ENCODE measurements around the gene IQCM. TPM values are rescaled to one million over a fixed set of nuclear protein-coding genes. Genes with fewer than 3 reads are reported as not detected.

Gene IQCM
- total RNA-seq, 1 donor from 2014 or later = not detected

GRCh38 chr4:149707862-149708261 lies 107.8 kb downstream of the IQCM start:
- H3K4me1 Mint-ChIP-seq = no peaks in the 10 kb centered on the region
- H3K27me3 Mint-ChIP-seq (ENCODE audit: low read depth) = no peaks in the 10 kb centered on the region
- no peaks in the 10 kb centered on the region for H3K36me3 Mint-ChIP-seq (ENCODE audit: low read depth)
- no peak overlapping the region for H3K4me3 Mint-ChIP-seq
- H3K27ac Mint-ChIP-seq (ENCODE audit: unreplicated experiment) = no peak overlapping the region
- H3K9me3 Mint-ChIP-seq = no peaks in the 10 kb centered on the region
- no peak for DNase-seq (ENCODE audit: low read depth, low spot score)
- TF ChIP-seq CTCF (conservative IDR thresholded peaks at IDR 0.05) = no peak

DNA sequence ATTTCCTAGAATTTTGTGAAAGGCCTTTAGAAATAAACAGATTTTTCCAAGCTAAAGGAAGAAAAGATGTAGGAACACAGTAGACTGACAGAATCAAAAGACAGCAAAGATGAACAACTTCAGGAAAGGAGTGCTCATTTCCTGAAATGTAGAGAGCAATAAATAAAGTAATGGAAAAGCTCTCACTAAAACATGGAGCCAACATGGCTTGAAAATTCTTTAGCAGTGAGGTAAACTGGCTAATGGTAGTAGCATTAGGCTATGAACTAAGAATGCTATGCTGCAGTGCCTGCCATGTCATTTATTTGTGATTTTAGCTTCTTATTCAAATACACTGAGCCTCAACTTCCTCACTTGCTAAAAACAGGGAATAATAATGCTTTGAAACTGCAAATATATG lies 108.7 kb downstream of the IQCM start:
- no peak overlapping the region for H3K27ac Mint-ChIP-seq (ENCODE audit: unreplicated experiment)
- H3K4me3 Mint-ChIP-seq = no peak overlapping the region

DNA sequence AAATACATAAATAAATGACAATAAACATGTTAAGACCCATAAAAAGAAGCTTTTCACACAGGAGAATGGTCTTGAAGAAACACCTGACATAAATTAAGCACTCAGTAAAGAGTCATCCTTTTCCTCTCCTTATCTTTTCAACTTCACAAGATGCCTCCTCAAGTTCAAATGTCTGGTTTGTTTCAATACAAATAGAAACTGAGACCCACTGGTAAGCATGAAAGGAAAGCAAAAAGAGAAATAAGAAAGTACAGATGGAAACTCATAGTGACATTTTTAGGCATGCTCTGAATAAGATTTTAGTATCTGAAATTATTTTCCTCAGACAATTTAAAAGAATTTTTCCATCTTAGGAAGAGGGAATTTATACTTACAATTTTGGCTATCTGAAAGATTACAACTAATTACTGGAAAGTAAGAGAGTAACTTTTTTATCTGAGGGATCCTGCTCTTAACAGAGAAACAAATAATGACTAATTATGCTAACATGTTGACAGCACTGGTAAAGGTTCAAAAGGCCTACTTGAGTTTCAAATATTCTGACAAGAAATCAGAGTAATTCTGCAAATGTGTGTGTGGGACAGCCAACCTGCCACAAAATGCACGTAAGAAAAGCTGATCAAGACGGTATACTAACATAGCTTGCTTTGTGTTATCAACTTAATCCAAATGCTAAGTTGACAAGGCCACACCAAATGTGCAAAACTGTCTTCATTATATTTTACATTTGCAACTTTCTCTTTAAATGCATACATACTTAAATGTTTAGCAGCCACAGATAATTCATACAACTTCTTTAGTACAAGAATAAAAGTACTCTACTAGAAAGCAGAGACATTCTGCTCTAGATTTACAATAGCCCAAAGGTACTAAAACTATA lies 113.0 kb downstream of the IQCM start:
- DNase-seq (ENCODE audit: low read depth, low spot score) = no peak
- no peak overlapping the region for H3K4me3 Mint-ChIP-seq
- peaks cover 7% of the 10 kb centered on the region for H3K27me3 Mint-ChIP-seq (ENCODE audit: low read depth)
- no peaks in the 10 kb centered on the region for H3K36me3 Mint-ChIP-seq (ENCODE audit: low read depth)
- H3K27ac Mint-ChIP-seq (ENCODE audit: unreplicated experiment) = no peak overlapping the region
- no peaks in the 10 kb centered on the region for H3K9me3 Mint-ChIP-seq
- H3K4me1 Mint-ChIP-seq = no peaks in the 10 kb centered on the region
- no peak for TF ChIP-seq CTCF (conservative IDR thresholded peaks at IDR 0.05)

More for the DNA sequence above, 108.7 kb downstream of the IQCM start:
- no peak for DNase-seq (ENCODE audit: low read depth, low spot score)
- no peak for TF ChIP-seq CTCF (conservative IDR thresholded peaks at IDR 0.05)
- Mint-ChIP-seq H3K36me3 (ENCODE audit: low read depth) (no peaks in the 10 kb centered on the region), H3K9me3 (no peaks in the 10 kb centered on the region), H3K4me1 (no peaks in the 10 kb centered on the region), H3K27me3 (ENCODE audit: low read depth) (no peaks in the 10 kb centered on the region)

- no peaks in the 10 kb centered on the region for H3K9me3 Mint-ChIP-seq
- H3K27ac Mint-ChIP-seq (ENCODE audit: unreplicated experiment) = no peak overlapping the region
- TF ChIP-seq CTCF (conservative IDR thresholded peaks at IDR 0.05) = no peak
Measured at GRCh38 chr4:149701435-149702156, 114.0 kb downstream of the IQCM start.

DNA sequence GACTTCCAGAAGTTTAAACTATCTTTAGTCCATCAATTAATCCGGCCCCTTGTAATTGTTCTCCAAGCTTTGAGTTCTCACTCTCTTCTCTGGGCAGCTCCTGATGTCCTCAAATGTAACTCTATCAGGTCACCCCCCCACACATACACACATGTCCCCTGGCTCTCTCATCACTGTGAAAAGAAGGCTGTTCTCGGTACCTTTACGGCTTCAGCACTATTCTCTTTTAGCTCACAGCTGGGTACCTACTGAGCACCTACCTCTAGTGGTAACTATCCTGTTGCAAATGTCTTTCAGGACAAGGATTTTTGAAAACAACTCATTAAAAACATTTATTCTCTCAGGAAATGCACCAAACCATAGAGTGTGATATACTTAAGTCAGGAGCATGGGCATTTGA lies 115.4 kb downstream of the IQCM start:
- DNase-seq (ENCODE audit: low read depth, low spot score) = no peak
- H3K27ac Mint-ChIP-seq (ENCODE audit: unreplicated experiment) = no peak overlapping the region
- no peak overlapping the region for H3K4me3 Mint-ChIP-seq
- no peaks in the 10 kb centered on the region for H3K4me1 Mint-ChIP-seq
- no peaks in the 10 kb centered on the region for H3K36me3 Mint-ChIP-seq (ENCODE audit: low read depth)
- no peak for TF ChIP-seq CTCF (conservative IDR thresholded peaks at IDR 0.05)
- H3K9me3 Mint-ChIP-seq = no peaks in the 10 kb centered on the region
- peaks cover 10% of the 10 kb centered on the region for H3K27me3 Mint-ChIP-seq (ENCODE audit: low read depth)

More at GRCh38 chr4:149701435-149702156, 114.0 kb downstream of the IQCM start:
- Mint-ChIP-seq H3K36me3 (ENCODE audit: low read depth) (no peaks in the 10 kb centered on the region), H3K27me3 (ENCODE audit: low read depth) (peaks cover 7% of the 10 kb centered on the region), H3K4me3 (no peak overlapping the region), H3K4me1 (no peaks in the 10 kb centered on the region)
- no peak for DNase-seq (ENCODE audit: low read depth, low spot score)
